GM12865 (cell line): Measurements from ENCODE around the gene SOX30.
"Not testable (repeated sequence)": the region's sequence is repeated elsewhere in the genome, so short reads cannot be mapped to it uniquely, and the experiment has no call there.

Source experiments
- DNase-seq: peaks from one replicate; pipeline ENCODE4 v3.0.0; 2010; ENCODE audit warnings: low read depth
- H3K4me3 ChIP-seq: 2 replicates; pipeline ENCODE4 v1.5.1; 2011; ENCODE audit warnings: mild to moderate bottlenecking, low read depth, low read length, control low read depth
- TF ChIP-seq, protein P1 (sequence below): IDR thresholded peaks from 2 replicates; pipeline ENCODE4 v1.5.1; 2011; ENCODE audit warnings: low read length, control low read depth, low read depth, inconsistent platforms; ENCODE audit not compliant: insufficient read depth; ENCODE audit errors: missing control alignments

SOX30 gene

DNA sequence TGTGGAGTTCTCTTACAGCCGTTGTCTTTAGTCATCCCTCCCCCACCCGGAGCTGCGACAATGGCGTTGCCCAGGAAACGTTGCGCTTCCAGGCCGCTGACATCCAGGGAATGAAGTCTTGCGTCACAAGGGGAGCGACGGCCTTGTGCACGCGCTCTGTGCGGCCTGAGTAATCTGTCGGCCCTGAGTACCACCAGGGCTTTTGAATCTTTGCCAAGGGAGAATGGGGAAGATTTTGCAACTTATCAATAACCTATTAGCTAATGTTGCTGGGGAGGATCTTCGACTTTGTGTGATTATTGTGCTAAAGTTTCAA lies at the start of gene SOX30:
Gene SOX30, minus strand, starts transcription at position 62 of the 316 bp plus-strand sequence. CDS start 360 bp downstream, outside the sequence.
- TF ChIP-seq, protein P1, sequence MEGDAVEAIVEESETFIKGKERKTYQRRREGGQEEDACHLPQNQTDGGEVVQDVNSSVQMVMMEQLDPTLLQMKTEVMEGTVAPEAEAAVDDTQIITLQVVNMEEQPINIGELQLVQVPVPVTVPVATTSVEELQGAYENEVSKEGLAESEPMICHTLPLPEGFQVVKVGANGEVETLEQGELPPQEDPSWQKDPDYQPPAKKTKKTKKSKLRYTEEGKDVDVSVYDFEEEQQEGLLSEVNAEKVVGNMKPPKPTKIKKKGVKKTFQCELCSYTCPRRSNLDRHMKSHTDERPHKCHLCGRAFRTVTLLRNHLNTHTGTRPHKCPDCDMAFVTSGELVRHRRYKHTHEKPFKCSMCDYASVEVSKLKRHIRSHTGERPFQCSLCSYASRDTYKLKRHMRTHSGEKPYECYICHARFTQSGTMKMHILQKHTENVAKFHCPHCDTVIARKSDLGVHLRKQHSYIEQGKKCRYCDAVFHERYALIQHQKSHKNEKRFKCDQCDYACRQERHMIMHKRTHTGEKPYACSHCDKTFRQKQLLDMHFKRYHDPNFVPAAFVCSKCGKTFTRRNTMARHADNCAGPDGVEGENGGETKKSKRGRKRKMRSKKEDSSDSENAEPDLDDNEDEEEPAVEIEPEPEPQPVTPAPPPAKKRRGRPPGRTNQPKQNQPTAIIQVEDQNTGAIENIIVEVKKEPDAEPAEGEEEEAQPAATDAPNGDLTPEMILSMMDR: no peak
- H3K4me3 ChIP-seq: peak within 1 kb of the TSS; percentile 41; the same call in 1 of the 2 replicates
- DNase-seq: no peak

DNA sequence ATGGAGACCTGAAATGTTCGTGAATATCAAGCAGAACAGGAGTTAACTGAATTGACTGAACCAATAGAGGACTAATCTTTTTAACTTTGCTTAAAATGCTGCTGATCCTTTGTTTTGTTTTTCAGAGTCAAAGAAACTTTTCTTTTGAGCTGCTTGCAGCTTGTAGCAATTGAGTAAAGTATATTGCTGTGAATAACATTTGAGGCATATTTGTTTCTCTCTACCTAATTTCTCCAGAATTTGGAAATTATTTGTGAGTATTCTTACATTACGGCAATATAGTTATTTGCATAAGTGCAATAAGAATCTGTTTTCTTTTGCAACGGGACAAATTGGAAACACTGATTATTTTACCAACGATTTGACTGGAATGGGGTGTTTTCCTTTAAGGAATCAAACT lies 46.4 kb upstream of the SOX30 start:
- not testable (repeated sequence) for H3K4me3 ChIP-seq, DNase-seq

DNA sequence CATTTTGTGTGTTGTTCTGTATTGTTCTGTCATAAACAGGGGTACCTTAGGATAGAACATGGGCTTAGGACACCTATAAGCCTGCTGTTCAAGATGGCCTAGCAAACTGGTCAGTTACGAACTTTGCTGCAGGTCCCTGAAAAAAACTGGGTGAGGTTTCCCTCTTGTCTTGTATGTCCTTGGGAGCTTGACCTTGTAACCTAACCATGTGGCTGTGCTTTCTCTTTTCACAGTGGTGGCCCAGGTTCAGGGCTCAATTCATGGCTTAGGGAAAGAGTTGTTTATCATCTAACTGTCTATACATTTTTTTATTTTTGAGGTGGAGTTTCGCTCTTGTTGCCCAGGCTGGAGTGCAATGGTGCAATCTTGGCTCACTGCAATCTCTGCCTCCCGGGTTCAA lies 43.9 kb upstream of the SOX30 start:
- H3K4me3 ChIP-seq, DNase-seq: not testable (repeated sequence)

DNA sequence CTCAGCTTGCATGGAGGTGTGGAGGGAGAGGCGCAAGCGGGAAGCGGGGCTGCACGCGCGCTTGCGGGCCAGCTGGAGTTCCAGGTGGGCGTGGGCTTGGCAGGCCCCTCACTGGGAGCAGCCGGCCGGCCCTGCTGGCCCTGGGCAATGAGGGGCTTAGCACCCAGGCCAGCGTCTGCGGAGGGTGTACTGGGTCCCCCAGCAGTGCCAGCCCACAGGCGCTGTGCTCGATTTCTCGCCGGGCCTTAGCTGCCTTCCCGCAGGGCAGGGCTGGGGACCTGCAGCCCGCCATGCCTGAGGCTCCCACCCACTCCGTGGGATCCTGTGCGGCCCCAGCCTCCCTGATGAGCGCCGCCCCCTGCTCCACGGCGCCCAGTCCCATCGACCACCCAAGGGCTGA lies 41.6 kb upstream of the SOX30 start:
- H3K4me3 ChIP-seq, DNase-seq: not testable (repeated sequence)

DNA sequence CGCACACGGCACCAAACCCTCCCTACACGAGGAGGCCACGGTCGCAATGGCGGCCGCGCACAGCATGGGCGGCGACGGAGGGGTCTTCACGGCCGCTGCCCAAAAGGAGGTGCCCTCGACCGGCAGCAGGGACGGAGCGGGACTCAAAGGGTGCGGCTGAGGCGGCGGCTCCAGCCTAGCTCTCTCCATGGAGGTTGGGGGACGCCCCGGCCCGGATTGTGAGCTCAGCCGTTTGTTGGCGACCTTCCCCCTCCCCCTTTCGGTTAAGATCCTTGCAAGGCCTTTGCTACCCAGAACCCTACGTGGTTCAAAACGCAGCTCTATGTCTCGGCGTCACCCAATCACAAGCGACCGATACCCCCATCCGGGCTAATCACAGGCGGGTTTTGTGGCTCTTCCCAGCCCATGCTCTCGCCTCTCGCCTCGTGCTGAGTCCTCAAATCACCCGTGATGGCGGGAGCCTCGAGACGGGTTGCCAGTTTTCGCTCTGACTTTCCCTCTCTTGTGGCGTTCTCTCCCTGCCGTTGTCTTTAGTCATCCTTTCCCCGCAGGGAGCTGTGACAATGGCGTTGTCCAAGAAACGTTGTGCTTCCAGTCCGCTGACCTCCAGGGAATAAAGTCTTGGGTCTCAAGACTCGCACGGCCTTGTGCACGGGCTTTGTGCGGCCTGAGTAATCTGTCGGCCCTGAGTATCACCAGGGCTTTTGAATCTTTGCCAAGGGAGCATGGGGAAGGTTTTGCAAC lies 38.6 kb upstream of the SOX30 start:
- H3K4me3 ChIP-seq: no peak overlapping the region
- DNase-seq: no peak
- TF ChIP-seq, protein P1: no peak

DNA sequence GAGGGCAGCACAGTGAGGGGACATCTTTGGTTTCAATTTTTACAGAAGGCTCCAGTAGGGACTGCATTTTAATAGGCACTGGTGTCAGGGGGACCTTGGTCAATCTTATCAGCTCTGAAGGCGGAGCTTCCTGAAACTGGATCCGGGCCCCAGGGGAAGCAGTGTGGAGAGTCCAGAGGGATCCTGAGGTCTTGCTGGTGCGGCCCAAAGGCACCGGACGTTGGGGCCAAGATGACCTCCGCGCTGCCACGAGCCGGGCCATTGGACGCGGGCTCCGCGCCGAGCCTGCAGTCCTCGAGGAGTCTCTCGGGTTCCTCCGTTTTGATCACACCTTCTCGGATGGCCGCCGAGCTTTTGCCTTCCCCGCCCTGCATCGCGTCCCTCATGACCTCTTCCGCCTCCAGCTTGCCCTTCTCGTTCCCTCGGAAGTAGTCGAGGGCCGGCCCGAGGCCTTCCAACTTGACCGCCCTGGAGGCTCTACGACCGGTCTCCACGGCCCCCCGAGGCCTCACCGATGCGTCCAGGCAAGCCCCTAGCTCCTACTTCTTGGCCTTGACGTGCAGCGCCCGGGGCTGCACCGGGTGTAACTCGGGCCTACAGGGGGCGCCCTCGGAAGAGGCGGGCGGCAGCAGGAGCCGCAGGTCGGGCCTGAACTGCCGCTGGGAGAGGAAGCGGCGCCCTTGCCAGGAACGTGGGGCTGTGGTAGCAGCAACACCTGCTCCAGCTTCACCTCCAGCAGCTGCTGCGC lies 37.9 kb upstream of the SOX30 start:
- TF ChIP-seq, protein P1: no peak

DNA sequence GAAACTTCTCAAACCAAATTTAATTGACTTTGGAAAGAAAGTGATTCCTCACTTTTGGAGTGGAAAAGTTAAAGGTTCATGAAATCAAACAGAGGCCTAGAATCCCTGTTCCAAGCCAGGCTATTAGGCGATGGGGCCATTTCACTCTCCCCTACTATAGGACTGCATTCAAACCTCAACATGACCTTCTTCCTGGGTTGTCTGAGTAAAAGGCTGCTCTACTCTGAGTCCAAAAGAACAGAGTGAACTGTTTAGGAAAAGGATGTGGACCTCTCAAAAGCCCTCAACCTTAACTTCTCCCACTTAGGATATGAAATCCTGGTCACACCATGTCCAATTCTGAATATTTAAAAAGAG lies 34.9 kb upstream of the SOX30 start:
- H3K4me3 ChIP-seq: no peak overlapping the region
- no peak for DNase-seq
- TF ChIP-seq, protein P1: no peak

More for the DNA sequence above, 37.9 kb upstream of the SOX30 start:
- no peak overlapping the region for H3K4me3 ChIP-seq
- DNase-seq: peak; percentile 19

DNA sequence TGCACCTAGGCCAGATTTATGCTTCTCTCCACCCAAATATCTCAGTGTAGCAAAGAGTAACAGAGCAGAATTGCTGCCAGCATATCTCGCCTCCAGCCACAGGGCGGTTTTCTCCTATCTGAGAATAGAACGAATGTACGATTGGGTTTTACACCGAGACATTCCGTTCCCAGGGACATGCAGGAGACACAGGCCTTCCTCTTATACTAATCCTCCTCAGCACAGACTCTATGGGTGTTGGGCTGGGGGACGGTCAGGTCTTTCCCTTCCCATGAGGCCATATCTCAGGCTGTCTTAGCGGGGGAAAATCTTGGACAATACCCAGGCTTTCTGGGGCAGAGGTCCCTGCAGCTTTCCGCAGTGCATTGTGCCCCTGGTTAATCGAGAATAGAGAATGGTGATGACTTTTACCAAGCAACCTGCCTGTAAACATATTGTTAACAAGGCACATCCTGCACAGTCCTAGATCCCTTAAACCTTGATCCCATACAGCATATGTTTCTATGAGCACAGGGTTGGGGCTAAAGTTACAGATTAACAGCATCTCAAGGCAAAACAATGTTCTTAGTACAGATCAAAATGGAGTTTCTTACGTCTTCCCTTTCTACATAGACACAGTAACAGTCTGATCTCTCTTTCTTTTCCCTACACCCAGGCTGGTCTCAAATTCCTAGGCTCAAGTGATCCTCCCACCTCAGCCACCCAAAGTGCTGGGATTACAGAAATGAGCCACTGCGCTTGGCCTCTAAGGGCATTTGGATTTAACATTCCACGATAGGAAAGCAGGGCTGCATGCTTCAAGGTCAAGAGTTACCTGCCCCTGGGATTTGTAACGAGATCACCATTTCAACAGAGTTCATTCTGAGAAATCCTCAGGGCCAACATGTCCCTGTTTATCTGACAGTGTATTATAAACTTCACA lies 34.3 kb upstream of the SOX30 start:
- not testable (repeated sequence) for H3K4me3 ChIP-seq, DNase-seq
